NCI-H1436 treated with DMSO at 0.1 percent for 48 hours (cell line): ENCODE measurements around the gene TDRD1.

Source experiments
- DNase-seq: peaks from one replicate; lab custom pipeline; 2025; lab: John Stamatoyannopoulos, UW

Gene TDRD1

DNA sequence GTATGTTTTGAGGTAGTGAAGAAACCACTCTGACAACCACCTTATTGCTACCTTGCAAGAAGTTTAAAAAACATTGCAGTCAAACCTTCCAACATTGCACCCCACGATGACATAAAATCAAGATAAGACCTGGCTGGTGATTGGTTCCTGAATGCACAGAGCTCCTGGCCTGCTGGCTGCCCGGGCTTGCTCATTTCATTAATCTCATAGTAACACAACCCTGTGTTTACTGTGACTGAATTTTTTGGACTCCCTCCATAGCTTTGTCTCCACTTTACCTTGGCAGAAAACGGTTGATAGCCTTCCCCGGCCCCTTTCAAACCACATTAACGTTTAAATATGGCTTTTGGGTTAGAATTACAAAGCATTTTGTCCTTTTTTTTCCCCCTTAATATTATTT, 87.4 kb downstream of the TDRD1 start:
- DNase-seq, result no peak

DNA sequence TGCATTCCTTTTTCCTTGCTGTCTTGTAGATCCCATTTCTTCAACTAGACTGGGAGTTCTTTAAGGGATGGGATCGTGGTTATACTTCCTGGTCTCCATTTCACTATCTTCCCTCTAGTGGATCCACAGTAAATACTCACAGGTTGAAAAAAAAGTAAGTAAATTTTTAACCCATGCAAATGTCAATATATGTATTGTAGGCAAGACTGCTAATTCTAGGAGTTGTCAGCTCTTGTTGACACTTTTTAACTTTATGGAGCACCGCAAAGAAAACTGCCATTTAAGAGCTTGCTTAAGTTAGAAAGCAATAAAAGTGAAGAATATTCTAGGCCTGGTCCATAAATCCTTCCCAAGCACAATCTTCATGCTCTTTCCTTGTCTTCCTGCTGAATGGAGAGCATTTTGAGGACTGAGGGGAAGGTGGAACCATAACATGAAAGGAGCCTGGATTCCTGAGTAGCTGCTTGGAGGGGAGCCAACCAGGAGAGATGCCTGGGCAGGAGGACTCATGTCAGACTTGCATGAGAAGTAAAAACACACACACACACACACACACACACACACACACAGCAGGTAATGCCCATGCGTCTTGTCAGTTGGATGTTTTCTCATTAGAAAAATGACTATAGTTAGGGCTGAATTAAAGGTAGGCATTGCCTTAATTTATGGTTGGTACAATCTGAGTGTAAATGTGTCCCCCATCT, 92.1 kb downstream of the TDRD1 start:
- DNase-seq, result no peak

DNA sequence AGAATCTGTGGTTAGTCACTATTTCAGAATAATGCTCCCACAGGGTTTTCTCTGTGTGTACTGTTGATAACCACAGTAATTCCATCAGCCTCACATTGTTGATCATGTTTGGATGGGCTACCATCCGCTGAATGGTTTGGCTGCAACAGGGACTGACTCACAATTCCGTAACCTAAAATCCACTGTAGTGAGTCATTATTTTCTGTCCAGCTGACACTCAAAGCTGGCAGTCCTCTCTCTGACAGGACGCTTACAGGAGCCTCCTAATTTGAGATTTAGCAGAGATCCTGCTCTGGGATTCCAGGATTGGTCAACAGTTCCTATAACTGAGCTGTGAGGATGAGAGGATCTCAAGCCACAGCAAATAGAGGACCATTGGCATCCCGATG, 92.6 kb downstream of the TDRD1 start:
- DNase-seq, result no peak

DNA sequence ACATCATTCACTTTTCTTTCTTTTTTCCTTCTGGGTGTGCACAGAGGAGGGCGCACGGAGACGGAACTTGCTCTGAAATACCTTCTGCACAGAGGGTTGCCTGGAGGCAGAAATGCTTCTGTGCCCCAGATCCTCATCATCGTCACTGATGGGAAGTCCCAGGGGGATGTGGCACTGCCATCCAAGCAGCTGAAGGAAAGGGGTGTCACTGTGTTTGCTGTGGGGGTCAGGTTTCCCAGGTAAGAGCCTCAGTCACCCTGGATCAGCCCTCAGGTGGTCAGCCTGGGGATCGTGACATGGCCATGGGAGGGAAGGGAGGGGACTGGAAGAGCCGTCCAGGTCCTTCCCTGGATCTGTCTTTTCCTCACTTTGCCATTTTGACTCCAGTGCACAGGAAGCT, 93.5 kb downstream of the TDRD1 start:
- DNase-seq, result no peak

DNA sequence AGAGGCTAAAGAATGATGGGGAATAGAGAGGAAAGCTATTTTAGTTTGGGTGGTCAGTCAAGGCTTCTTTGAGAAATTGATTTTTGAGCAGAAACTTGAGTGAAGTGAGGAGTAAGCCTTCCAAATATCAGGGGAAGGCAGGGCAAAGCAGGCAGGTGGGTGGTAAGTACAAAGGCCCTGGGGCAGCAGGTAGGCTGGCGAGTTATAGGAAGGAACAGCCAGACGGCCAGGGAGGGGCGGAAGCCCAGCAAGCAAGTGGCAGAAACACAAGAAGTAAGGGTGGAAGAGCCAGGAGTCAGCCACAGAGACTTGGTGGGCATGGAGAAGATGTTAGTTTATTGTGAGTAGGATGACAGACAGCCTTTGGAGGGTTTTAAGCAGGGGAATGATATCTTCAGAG, 94.8 kb downstream of the TDRD1 start:
- DNase-seq, result no peak

DNA sequence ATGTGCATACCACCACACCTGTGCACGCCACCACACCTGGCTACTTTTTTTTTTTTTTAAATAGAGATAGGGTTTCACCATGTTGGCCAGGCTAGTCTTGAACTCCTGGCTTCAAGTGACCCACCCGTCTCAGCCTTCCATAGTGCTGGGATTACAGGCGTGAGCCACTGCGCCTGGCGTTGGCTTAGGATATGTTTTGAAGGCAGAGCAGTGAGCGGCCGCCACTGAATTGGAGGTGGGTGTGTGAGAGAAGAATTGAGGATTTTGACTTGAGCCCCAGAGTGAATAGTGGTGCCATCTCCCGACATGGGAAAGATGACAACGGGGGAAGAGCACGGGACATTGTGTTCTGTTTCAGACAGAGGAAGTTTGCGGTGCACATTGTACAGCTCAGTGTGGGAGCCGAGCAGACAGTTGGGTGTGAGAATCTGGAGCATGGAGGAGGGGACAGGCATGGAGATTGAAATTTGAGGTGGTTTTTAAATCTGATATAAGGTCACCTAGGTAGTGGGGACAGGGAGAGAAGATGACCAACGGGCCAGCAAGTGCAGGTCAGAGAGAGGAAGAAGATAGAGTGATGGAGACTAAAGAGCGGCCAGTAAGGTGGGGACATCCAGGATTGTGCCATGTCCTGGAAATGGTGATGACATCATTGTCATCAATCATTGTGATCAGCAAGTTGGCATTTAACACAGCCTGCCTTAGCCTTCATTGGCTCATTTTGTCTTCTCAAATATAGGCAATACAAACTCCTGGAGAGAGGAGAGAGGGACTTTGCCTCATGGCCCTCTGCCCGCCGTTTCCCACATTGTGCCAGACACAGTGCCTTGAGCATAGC, 95.7 kb downstream of the TDRD1 start:
- DNase-seq, result no peak

DNA sequence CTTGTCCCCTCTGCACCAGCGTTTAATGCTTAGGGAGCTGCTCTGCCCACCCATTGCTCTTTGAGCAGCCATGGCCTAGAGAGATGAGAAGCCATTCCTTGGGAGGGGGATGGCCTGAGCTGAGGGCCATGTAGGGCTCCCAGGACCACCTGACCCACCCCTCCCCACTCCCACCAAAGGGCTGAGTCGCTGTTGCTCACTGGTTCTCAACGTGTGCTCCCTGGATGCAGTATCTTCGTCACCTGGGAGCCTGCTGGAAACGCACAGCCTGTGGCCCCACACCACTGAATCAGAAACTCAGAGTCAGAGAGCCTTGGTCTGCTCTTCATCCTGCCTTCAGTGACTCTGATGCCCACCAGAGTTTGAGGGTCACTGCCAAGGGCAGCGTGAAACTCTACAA, 96.9 kb downstream of the TDRD1 start:
- DNase-seq, result no peak

DNA sequence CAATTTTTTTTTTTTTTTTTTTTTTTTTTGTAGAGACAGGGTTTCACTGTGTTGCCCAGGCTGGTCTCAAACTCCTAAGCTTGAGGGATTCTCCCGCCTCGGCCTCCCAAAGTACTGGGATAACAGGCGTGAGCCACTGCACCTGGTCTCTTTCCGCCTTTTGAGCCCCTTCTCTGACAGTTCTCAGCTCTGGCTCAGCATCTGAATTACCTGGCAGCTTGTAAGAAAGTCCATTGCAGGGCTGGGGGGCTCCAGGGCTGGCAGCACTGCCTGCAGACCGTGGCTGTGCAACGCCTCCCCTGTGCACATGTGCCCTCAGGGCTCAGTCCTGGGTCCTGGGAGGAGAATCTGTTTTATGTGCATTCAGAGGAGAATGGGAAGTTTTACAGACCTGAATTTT, 97.5 kb downstream of the TDRD1 start:
- no peak for DNase-seq

DNA sequence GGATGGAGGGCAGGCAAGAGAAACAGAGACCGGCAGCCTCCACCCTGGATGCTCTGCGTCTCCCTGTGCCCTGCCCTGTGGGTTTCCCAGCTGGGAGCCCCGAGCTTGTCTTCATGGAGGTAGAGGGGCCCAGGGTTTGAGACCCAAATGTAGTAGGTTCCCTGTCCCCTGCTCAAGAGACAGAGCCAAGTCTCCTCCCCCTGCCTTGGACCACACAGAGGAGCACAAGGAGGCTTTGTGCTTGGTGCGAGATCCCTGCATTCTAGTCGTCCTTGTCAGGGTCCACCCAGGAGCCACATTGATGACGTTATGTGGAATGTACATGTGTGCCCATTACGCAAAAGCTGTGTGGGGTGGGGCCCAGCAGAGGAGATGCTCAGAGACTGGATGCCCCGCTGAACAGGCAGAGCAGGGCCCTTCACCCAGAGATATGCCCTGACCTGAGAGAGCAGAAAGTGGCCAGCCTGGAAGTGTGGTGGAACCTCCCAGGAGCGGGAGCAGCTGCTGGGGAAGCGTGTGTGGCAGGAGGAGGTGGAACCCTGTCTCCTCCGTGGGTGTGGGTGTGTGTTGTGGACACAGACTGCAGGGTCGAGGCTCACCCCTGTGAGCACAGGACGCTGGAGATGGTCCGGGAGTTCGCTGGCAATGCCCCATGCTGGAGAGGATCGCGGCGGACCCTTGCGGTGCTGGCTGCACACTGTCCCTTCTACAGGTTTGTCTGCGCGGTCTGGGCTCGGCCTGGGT, 99.2 kb downstream of the TDRD1 start:
- DNase-seq, result no peak

DNA sequence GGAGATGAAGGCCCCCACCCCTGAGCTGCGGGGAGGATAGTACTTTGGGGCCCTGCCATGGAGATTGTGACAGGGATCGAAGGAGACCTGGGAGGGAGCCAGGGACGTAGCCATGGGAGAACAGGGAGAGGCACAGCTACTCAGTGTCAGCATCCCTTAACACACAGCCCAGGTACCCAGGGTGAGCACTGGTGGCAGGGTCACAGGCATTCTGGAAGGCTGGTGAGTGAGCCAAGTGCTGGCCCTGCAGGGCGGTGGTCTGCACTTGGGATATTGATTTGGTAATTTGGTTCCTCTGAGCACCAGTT, 99.7 kb downstream of the TDRD1 start:
- no peak for DNase-seq

DNA sequence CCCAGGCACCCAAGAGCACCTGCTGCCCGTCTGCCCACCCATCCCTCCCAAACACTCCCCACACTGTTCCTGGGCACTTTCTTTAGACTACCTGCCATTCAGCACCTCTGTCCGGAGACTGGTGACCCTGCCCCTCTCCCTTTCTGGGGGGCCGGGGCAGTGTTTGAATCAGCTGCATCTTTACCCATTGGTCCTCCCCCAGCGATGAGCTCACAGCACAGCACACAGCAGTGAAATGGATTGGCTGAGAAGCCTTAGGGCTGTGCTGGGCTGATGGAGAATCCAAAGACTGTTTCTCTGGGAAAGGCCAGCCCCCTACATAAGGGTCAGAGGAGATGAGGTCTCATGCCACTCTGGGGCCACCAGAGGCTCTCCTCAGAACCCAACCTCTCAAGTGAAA, 100.1 kb downstream of the TDRD1 start:
- no peak for DNase-seq

DNA sequence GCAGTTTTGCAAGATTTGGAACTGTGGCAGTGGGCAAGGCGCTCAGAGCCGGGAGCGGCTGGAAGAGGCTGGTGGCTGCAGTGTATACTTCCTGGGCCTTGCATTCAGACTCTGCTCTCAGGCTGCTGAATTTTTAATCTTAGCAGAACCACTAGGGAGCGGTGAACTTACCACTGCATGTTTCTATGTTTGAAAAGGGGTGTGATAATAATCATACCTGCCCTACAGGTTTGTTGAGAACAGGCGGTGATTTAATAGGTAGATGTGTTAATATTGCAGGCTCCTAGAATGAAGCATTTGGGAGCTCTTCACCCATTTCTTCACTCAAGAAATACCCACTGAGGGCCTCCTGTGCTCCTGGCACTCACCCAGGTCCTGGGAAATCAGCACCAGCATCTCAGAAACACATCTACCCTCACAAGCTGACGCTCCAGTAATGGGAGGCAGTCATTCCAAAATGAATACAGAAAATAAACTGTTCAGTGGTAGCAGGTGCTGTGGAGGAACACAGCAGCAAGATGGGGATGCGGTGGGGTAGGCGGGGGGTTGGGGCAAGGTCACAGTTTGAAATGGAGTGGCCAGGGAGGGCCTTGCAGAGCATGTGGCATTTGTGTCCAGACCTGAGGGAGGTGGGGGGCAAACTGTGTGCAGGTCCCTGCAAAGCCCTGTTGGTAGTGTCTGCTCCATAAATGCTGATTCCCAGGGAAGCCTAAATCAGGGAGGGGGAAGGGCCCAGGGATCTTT, 100.9 kb downstream of the TDRD1 start:
- DNase-seq, result no peak

DNA sequence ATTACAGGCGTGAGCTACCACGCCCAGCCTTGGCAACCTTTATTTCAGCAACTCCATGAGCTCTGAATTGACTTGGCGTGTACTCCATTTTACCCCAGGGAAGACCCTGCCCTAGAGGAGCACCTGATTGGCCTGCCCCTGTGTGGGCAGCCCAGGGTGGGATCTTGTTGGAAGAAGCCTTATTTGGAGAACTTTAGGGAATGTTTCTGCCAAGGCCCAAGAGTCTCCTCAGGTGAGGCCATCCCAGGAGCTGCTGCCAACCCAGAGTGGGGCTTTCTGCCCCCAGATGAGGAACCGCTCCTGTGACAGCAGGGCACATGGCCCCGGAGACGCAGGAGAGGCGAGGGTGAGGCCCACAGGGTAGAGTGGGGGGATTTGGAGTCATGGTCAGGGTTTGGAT, 101.9 kb downstream of the TDRD1 start:
- no peak for DNase-seq

DNA sequence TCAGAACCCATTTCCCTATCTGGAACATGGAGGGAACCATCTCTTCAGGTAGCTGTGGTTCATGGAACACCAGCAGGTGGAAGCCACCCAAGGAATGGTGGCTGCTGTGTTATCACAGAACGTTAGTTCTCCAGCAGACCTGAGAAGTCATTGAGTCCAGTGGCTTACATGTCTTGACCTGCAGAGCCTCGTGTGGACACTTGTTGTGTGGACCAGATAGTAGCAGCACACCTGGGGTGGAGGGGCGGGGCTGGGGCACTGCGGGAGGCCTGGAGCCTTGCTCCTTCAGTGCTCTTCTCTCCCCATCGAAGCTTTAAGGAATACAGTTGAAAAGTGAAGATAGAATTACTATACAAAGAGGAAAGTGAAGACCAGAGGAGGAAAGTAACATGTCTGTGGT, 102.3 kb downstream of the TDRD1 start:
- no peak for DNase-seq
